ENCODE results near the gene NRGN. TPM values are rescaled to one million over a fixed set of nuclear protein-coding genes. Genes with fewer than 3 reads are reported as not detected.

The NRGN gene
- total RNA-seq, 1 donor: 0.43 TPM

GRCh38 chr11:124754710-124755109 lies 15.0 kb downstream of the NRGN start:
- no peak for DNase-seq (ENCODE audit: low read depth)
- H3K4me3 ChIP-seq (ENCODE audit: low read depth, low read length): no peak overlapping the region
- TF ChIP-seq CTCF (IDR thresholded peaks at IDR 0.05; ENCODE audit: insufficient read depth, low read depth, low read length): no peak

GRCh38 chr11:124756033-124756752 lies 16.5 kb downstream of the NRGN start:
- no peak overlapping the region for H3K4me3 ChIP-seq (ENCODE audit: low read depth, low read length)
- no peak for DNase-seq (ENCODE audit: low read depth)
- TF ChIP-seq CTCF (IDR thresholded peaks at IDR 0.05; ENCODE audit: insufficient read depth, low read depth, low read length): no peak

GRCh38 chr11:124756753-124757227 lies 17.0 kb downstream of the NRGN start:
- TF ChIP-seq CTCF (IDR thresholded peaks at IDR 0.05; ENCODE audit: insufficient read depth, low read depth, low read length): no peak
- no peak for DNase-seq (ENCODE audit: low read depth)
- H3K4me3 ChIP-seq (ENCODE audit: low read depth, low read length): no peak overlapping the region

- no peak overlapping the region for H3K4me3 ChIP-seq (ENCODE audit: low read depth, low read length)
- DNase-seq (ENCODE audit: low read depth): no peak
- TF ChIP-seq CTCF (IDR thresholded peaks at IDR 0.05; ENCODE audit: insufficient read depth, low read depth, low read length): no peak
Observed at GRCh38 chr11:124757320-124757719, 17.6 kb downstream of the NRGN start.

- H3K4me3 ChIP-seq (ENCODE audit: low read depth, low read length): peak overlapping the region; percentile 53
- DNase-seq (ENCODE audit: low read depth): peak; percentile 73
- peak; percentile 78 for TF ChIP-seq CTCF (IDR thresholded peaks at IDR 0.05; ENCODE audit: insufficient read depth, low read depth, low read length)
Observed at GRCh38 chr11:124758355-124759265, 18.9 kb downstream of the NRGN start.

GRCh38 chr11:124759266-124760204 lies 19.8 kb downstream of the NRGN start:
- TF ChIP-seq CTCF (IDR thresholded peaks at IDR 0.05; ENCODE audit: insufficient read depth, low read depth, low read length): no peak
- DNase-seq (ENCODE audit: low read depth): no peak
- H3K4me3 ChIP-seq (ENCODE audit: low read depth, low read length): peak overlapping the region; percentile 53

All from fibroblast of villous mesenchyme (primary cell).